GM21825 (cell line): Measurements from ENCODE around the gene RAD17.
"Not testable (repeated sequence)": the region's sequence is repeated elsewhere in the genome, so short reads cannot be mapped to it uniquely, and the experiment has no call there.

Source experiments
- ATAC-seq: cut with Tn5 transposase; IDR thresholded peaks from one replicate; pipeline ENCODE4 v1.9.1; 2021; ENCODE audit warnings: mild to moderate bottlenecking, moderate library complexity; ENCODE audit not compliant: unreplicated experiment

RAD17 gene

GRCh38 chr5:69374911-69375446 is 5.4 kb downstream of the RAD17 start:
- peak; percentile 55 for ATAC-seq

GRCh38 chr5:69378376-69378775 is 8.8 kb downstream of the RAD17 start:
- ATAC-seq = no peak

- no peak for ATAC-seq
These were observed 35.2 kb downstream of the RAD17 start for GRCh38 chr5:69404659-69405330.

- peak; percentile 72 for ATAC-seq
These were observed 45.4 kb downstream of the RAD17 start, which contains the start of gene MARVELD2 for GRCh38 chr5:69414885-69415583. MARVELD2 (plus strand) TSS chr5:69415116; CDS start chr5:69419386, 4,270 bp downstream.

- ATAC-seq = no peak
These were observed 46.0 kb downstream of the RAD17 start for GRCh38 chr5:69415584-69415958.

- ATAC-seq = no peak
These were observed 46.6 kb downstream of the RAD17 start for GRCh38 chr5:69416180-69416579.

GRCh38 chr5:69416699-69417098 is 47.1 kb downstream of the RAD17 start:
- no peak for ATAC-seq

- no peak for ATAC-seq
These were observed 48.9 kb downstream of the RAD17 start for GRCh38 chr5:69418554-69418953.

GRCh38 chr5:69431424-69432303 is 62.0 kb downstream of the RAD17 start:
- no peak for ATAC-seq

- no peak for ATAC-seq
These were observed 63.0 kb downstream of the RAD17 start for GRCh38 chr5:69432412-69433206.

GRCh38 chr5:69435276-69435884 is 65.8 kb downstream of the RAD17 start:
- ATAC-seq = not testable (repeated sequence)

- no peak for ATAC-seq
These were observed 74.6 kb downstream of the RAD17 start for GRCh38 chr5:69444127-69444754.

GRCh38 chr5:69449511-69449910 is 79.9 kb downstream of the RAD17 start:
- ATAC-seq = no peak

GRCh38 chr5:69450116-69450515 is 80.5 kb downstream of the RAD17 start:
- ATAC-seq = no peak

GRCh38 chr5:69450527-69450926 is 80.9 kb downstream of the RAD17 start:
- not testable (repeated sequence) for ATAC-seq

GRCh38 chr5:69451941-69452647 is 82.5 kb downstream of the RAD17 start:
- ATAC-seq = no peak

GRCh38 chr5:69453487-69453886 is 83.9 kb downstream of the RAD17 start:
- ATAC-seq = not testable (repeated sequence)

- ATAC-seq = no peak
These were observed 85.0 kb downstream of the RAD17 start for GRCh38 chr5:69454460-69455249.
